ENCODE results near the gene ARF1.
A peak's percentile ranks its signal among the peaks of the same experiment; 100 is the strongest.
"Not testable (repeated sequence)": the region's sequence is repeated elsewhere in the genome, so short reads cannot be mapped to it uniquely, and the experiment has no call there.

Gene ARF1

GRCh38 chr1:228102791-228103620 lies 20.5 kb downstream of the ARF1 start, which contains the start of gene C1orf35:
TSS of gene C1orf35 (minus strand) at chr1:228103325. CDS start at chr1:228103227, 98 bp downstream.
- no peak for FAIRE-seq
- TF ChIP-seq POLR2A (IDR thresholded peaks at IDR 0.05; ENCODE audit: low read depth, low read length), result peak; percentile 81
- DNase-seq (ENCODE audit: insufficient read length, low spot score), result peak; percentile 96

- 0 out of 2 replicates have a peak, but pooled peaks have one; percentile 8 for TF ChIP-seq POLR2A (IDR thresholded peaks at IDR 0.05; ENCODE audit: low read depth, low read length)
- no peak for FAIRE-seq
- DNase-seq (ENCODE audit: insufficient read length, low spot score), result no peak
Measured at GRCh38 chr1:228104526-228105269, 22.2 kb downstream of the ARF1 start.

GRCh38 chr1:228105270-228105995 lies 22.9 kb downstream of the ARF1 start:
- no peak for FAIRE-seq
- DNase-seq (ENCODE audit: insufficient read length, low spot score), result no peak
- TF ChIP-seq POLR2A (IDR thresholded peaks at IDR 0.05; ENCODE audit: low read depth, low read length), result no peak

- no peak for TF ChIP-seq POLR2A (IDR thresholded peaks at IDR 0.05; ENCODE audit: low read depth, low read length)
- no peak for DNase-seq (ENCODE audit: insufficient read length, low spot score)
- FAIRE-seq, result no peak
Measured at GRCh38 chr1:228105996-228106799, 23.7 kb downstream of the ARF1 start.

- no peak for FAIRE-seq
- no peak for TF ChIP-seq POLR2A (IDR thresholded peaks at IDR 0.05; ENCODE audit: low read depth, low read length)
Measured at GRCh38 chr1:228106800-228107054, 24.2 kb downstream of the ARF1 start.

GRCh38 chr1:228107636-228108035 lies 25.1 kb downstream of the ARF1 start:
- FAIRE-seq, result no peak
- DNase-seq (ENCODE audit: insufficient read length, low spot score), result no peak
- TF ChIP-seq POLR2A (IDR thresholded peaks at IDR 0.05; ENCODE audit: low read depth, low read length), result no peak

More at GRCh38 chr1:228106800-228107054, 24.2 kb downstream of the ARF1 start:
- DNase-seq (ENCODE audit: insufficient read length, low spot score), result no peak

- TF ChIP-seq POLR2A (IDR thresholded peaks at IDR 0.05; ENCODE audit: low read depth, low read length), result no peak
- DNase-seq (ENCODE audit: insufficient read length, low spot score), result no peak
- no peak for FAIRE-seq
Measured at GRCh38 chr1:228108055-228108690, 25.7 kb downstream of the ARF1 start.

- FAIRE-seq (no peak), DNase-seq (ENCODE audit: insufficient read length, low spot score) (no peak)
- TF ChIP-seq POLR2A (IDR thresholded peaks at IDR 0.05; ENCODE audit: low read depth, low read length), result no peak
Measured at GRCh38 chr1:228108742-228109072, 26.2 kb downstream of the ARF1 start.

- TF ChIP-seq POLR2A (IDR thresholded peaks at IDR 0.05; ENCODE audit: low read depth, low read length), result peak; percentile 97
- DNase-seq (ENCODE audit: insufficient read length, low spot score), result peak; percentile 92
- FAIRE-seq, result peak; percentile 62
Measured at GRCh38 chr1:228109073-228109961, 26.8 kb downstream of the ARF1 start, which contains the start of gene MRPL55. TSS of gene MRPL55 (minus strand) at chr1:228109299. CDS start at chr1:228108260, 1,039 bp downstream.

- TF ChIP-seq POLR2A (IDR thresholded peaks at IDR 0.05; ENCODE audit: low read depth, low read length), result no peak
- FAIRE-seq (no peak), DNase-seq (ENCODE audit: insufficient read length, low spot score) (no peak)
Measured at GRCh38 chr1:228109962-228110488, 27.5 kb downstream of the ARF1 start.

GRCh38 chr1:228110556-228110955 lies 28.0 kb downstream of the ARF1 start:
- TF ChIP-seq POLR2A (IDR thresholded peaks at IDR 0.05; ENCODE audit: low read depth, low read length), result no peak
- FAIRE-seq (no peak), DNase-seq (ENCODE audit: insufficient read length, low spot score) (no peak)

GRCh38 chr1:228111315-228111714 lies 28.8 kb downstream of the ARF1 start:
- not testable (repeated sequence) for DNase-seq (ENCODE audit: insufficient read length, low spot score); FAIRE-seq

All from H54 (cell line).